HG02642 (cell line): ENCODE data around the gene AGPAT3.

Source experiments
- ATAC-seq: cut with Tn5 transposase; IDR thresholded peaks from one replicate; pipeline ENCODE4 v1.9.1; 2021; ENCODE audit warnings: mild to moderate bottlenecking; ENCODE audit not compliant: unreplicated experiment, poor library complexity

The AGPAT3 gene

GRCh38 chr21:43985690-43986251, 120.7 kb downstream of the AGPAT3 start:
- ATAC-seq: no peak

GRCh38 chr21:43986544-43987451, 121.8 kb downstream of the AGPAT3 start:
- no peak for ATAC-seq

GRCh38 chr21:43987509-43987908, 122.5 kb downstream of the AGPAT3 start:
- no peak for ATAC-seq

- no peak for ATAC-seq
Measured at GRCh38 chr21:43988016-43988415, 123.0 kb downstream of the AGPAT3 start.

GRCh38 chr21:43988506-43989230, 123.6 kb downstream of the AGPAT3 start:
- ATAC-seq: no peak

- ATAC-seq: no peak
Measured at GRCh38 chr21:43989401-43989800, 124.4 kb downstream of the AGPAT3 start.

- ATAC-seq: no peak
Measured at GRCh38 chr21:43991447-43991991, 126.5 kb downstream of the AGPAT3 start.

- no peak for ATAC-seq
Measured at GRCh38 chr21:43992121-43992520, 127.1 kb downstream of the AGPAT3 start.

- no peak for ATAC-seq
Measured at GRCh38 chr21:43993420-43993934, 128.5 kb downstream of the AGPAT3 start.

GRCh38 chr21:43994085-43994484, 129.1 kb downstream of the AGPAT3 start:
- no peak for ATAC-seq

GRCh38 chr21:43994646-43995045, 129.6 kb downstream of the AGPAT3 start:
- no peak for ATAC-seq

- no peak for ATAC-seq
Measured at GRCh38 chr21:43995521-43996105, 130.6 kb downstream of the AGPAT3 start.

- ATAC-seq: no peak
Measured at GRCh38 chr21:43997766-43998742, 133.0 kb downstream of the AGPAT3 start.

GRCh38 chr21:44000360-44000759, 135.3 kb downstream of the AGPAT3 start:
- no peak for ATAC-seq

GRCh38 chr21:44002511-44002910, 137.5 kb downstream of the AGPAT3 start:
- no peak for ATAC-seq

GRCh38 chr21:44003307-44003966, 138.4 kb downstream of the AGPAT3 start:
- ATAC-seq: no peak

GRCh38 chr21:44005071-44005470, 140.0 kb downstream of the AGPAT3 start:
- no peak for ATAC-seq

GRCh38 chr21:44005593-44005992, 140.6 kb downstream of the AGPAT3 start:
- ATAC-seq: no peak
